ENCODE data around the gene ANXA11. TPM values are rescaled to one million over a fixed set of nuclear protein-coding genes. Genes with fewer than 3 reads are reported as not detected.
"Not testable (repeated sequence)": the region's sequence is repeated elsewhere in the genome, so short reads cannot be mapped to it uniquely, and the experiment has no call there.

The ANXA11 gene
- total RNA-seq, 6 donors from 2014 or later = 108 to 327 (median 194) TPM

DNA sequence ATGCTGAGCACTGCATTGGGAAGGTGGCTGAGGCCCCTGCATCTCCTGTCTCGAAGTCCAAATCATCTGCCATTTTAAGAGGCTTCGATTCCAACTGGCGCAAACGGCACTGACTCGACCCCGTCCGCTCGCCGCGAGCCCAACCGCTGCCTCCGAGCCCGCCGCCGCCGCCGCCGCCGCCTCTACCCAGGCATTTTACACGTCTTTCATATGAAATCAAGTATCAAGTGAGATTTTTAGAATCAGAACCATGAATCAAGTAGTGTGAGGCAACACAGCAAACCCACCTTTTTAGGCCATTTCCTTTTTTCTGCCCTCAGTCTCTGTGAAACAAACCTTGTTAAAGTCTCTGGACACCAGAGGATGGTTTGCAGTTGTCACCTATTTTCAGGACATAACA, 42.3 kb upstream of the ANXA11 start:
- H3K4me3 ChIP-seq; H3K27me3 ChIP-seq; H3K27ac ChIP-seq; H3K4me1 ChIP-seq; ATAC-seq (ENCODE audit: low FRiP score in 2 of 2); H3K9me3 ChIP-seq; DNase-seq; H3K36me3 ChIP-seq: not testable (repeated sequence)
- WGBS, 2 donors = 29 to 95% methylated on average over 1 to 14 of the region's 20 CpGs

- DNase-seq; ATAC-seq (ENCODE audit: low FRiP score in 2 of 2); H3K27ac ChIP-seq; H3K4me1 ChIP-seq; H3K4me3 ChIP-seq; H3K36me3 ChIP-seq; H3K27me3 ChIP-seq; H3K9me3 ChIP-seq: not testable (repeated sequence)
- 79 to 84% methylated on average over 3 of the region's 3 CpGs for WGBS, 2 donors
These were observed 39.0 kb upstream of the ANXA11 start for GRCh38 chr10:80244371-80244770.

DNA sequence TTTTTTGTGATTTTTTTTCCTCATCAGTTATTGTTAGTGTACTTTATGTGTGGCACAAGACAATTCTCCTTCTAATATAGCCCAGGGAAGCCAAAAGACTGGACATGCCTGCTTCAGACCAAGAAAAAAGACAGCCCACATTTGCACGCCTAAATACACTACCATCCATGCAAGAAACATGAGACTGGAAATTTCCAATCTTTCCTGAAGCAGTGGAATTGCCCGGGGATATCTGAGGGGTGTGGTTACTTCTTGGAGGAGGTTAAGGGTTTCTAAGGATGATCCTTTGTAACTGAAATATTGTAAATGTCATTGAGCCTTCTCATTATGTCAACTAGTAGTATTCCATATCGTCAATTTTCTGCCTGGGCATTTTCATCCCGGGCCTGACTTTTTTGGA, 37.0 kb upstream of the ANXA11 start:
- not testable (repeated sequence) for H3K4me3 ChIP-seq; H3K36me3 ChIP-seq; DNase-seq; H3K27ac ChIP-seq; H3K27me3 ChIP-seq; H3K4me1 ChIP-seq; ATAC-seq (ENCODE audit: low FRiP score in 2 of 2); H3K9me3 ChIP-seq
- WGBS, 2 donors = 71 to 75% methylated on average over 1 to 4 of the region's 4 CpGs

DNA sequence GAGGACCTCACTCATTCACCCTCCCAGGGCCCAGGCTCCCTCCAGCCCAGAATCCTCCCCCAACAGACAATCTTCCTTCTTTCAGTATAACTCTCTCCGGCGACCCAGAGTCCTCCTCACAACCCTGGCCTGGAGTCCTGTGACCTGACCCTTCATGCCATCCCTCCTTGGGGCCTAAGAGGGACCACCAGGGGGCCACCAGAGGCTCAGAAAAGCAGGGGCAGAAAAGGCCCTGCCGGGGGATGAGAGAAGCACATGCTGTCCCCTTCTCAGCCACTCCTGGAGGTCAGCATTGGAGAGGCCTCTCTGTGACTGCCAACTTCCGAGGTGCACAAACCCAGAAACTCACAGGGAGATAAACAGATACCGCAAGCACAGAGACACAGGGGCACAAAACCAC, 31.1 kb upstream of the ANXA11 start:
- not testable (repeated sequence) for H3K4me1 ChIP-seq, H3K27me3 ChIP-seq, DNase-seq, H3K36me3 ChIP-seq, H3K4me3 ChIP-seq, H3K9me3 ChIP-seq, H3K27ac ChIP-seq
- peak in 1 of 2 donors; percentile 32 for ATAC-seq (ENCODE audit: low FRiP score in 2 of 2)
- WGBS, 2 donors = no CpG with 5 or more reads among the region's 5 CpGs

- peak in 1 of 2 donors; percentile 22 for ATAC-seq (ENCODE audit: low FRiP score in 2 of 2)
- DNase-seq, H3K27ac ChIP-seq, H3K36me3 ChIP-seq, H3K27me3 ChIP-seq, H3K4me3 ChIP-seq, H3K9me3 ChIP-seq, H3K4me1 ChIP-seq: not testable (repeated sequence)
- WGBS, 2 donors = 76 to 79% methylated on average over 11 of the region's 11 CpGs
These were observed 29.2 kb upstream of the ANXA11 start for GRCh38 chr10:80234331-80235235.

DNA sequence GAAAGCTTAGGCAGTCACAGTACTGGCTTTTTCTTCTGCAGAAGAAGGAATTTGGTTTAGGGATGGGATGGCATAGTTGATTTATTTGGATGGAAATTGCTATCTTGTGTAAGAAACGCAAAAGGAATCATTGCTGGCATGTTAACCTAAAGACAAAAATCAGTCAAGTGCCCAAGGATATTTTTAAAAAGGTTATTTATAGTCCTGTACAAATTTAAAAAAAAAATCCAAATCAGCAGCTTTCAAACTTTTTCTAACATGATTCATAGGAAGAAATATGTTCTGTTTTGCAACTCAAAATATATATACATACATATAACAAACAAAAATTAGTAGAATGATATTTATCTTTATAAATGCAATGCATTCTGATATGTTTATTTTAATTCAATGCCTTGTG, 28.5 kb upstream of the ANXA11 start:
- WGBS, 2 donors = 53 to 68% methylated on average over 1 of the region's 1 CpG
- H3K27ac ChIP-seq; H3K27me3 ChIP-seq; DNase-seq; ATAC-seq (ENCODE audit: low FRiP score in 2 of 2); H3K36me3 ChIP-seq; H3K9me3 ChIP-seq; H3K4me1 ChIP-seq; H3K4me3 ChIP-seq: not testable (repeated sequence)

DNA sequence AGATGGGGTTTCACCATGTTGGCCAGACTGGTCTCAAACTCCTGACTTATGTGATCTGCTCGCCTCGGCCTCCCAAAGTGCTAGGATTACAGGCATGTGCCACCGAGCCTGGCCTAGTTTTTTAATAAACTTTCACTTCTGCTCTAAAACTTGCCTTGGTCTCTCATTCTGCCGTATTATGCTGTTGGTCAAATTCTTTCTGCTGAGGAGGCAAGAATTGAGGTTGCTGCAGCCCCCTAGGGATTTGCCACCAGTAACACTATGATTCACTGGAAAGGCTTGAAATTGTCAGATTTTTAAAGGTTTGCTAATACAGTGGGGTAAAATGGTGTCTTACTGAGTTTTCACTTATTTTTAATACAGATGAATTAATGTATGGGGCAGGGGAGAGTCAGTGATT, 21.4 kb upstream of the ANXA11 start:
- 85 to 87% methylated on average over 4 of the region's 4 CpGs for WGBS, 2 donors
- H3K27ac ChIP-seq, H3K4me1 ChIP-seq, H3K9me3 ChIP-seq, H3K4me3 ChIP-seq, H3K27me3 ChIP-seq, H3K36me3 ChIP-seq, DNase-seq: not testable (repeated sequence)
- peak in 1 of 2 donors; percentile 71 for ATAC-seq (ENCODE audit: low FRiP score in 2 of 2)

GRCh38 chr10:80223031-80223419, 17.7 kb upstream of the ANXA11 start:
- H3K9me3 ChIP-seq; H3K4me1 ChIP-seq; H3K27me3 ChIP-seq; H3K4me3 ChIP-seq; ATAC-seq (ENCODE audit: low FRiP score in 2 of 2); H3K36me3 ChIP-seq; H3K27ac ChIP-seq; DNase-seq: not testable (repeated sequence)
- WGBS, 2 donors = no CpG with 5 or more reads among the region's 5 CpGs

DNA sequence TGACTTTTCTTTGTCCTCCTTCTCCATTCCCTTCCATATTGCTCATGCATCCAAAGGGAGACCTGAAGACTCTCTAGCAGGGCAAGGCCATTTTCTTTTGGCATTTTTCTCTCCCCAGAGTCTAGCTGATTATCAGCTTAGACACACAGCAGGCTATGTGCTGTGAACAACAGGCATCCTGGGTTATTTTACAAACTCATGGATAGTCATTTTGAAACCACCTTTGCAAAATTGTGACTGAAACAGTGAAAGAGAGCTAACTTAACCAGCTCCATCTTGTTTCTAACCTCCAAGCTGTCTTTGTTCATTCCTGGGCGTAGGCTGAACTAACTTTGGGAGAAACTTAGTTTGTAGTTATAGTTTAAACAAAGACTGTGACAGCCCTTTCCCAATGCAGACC, 13.5 kb upstream of the ANXA11 start:
- H3K4me3 ChIP-seq; H3K36me3 ChIP-seq; H3K9me3 ChIP-seq; DNase-seq; H3K27ac ChIP-seq; ATAC-seq (ENCODE audit: low FRiP score in 2 of 2); H3K4me1 ChIP-seq; H3K27me3 ChIP-seq: not testable (repeated sequence)
- WGBS, 2 donors = 94 to 100% methylated on average over 1 of the region's 1 CpG

GRCh38 chr10:80214368-80214982, 9.1 kb upstream of the ANXA11 start:
- not testable (repeated sequence) for H3K36me3 ChIP-seq; H3K9me3 ChIP-seq; ATAC-seq (ENCODE audit: low FRiP score in 2 of 2); DNase-seq; H3K27ac ChIP-seq; H3K27me3 ChIP-seq; H3K4me3 ChIP-seq; H3K4me1 ChIP-seq
- 78 to 90% methylated on average over 5 of the region's 5 CpGs for WGBS, 2 donors

- H3K4me1 ChIP-seq; DNase-seq; ATAC-seq (ENCODE audit: low FRiP score in 2 of 2); H3K27me3 ChIP-seq; H3K4me3 ChIP-seq; H3K36me3 ChIP-seq; H3K9me3 ChIP-seq; H3K27ac ChIP-seq: not testable (repeated sequence)
- WGBS, 2 donors = 62 to 74% methylated on average over 3 to 4 of the region's 4 CpGs
These were observed 7.3 kb upstream of the ANXA11 start for GRCh38 chr10:80212535-80213115.

Measured in upper lobe of left lung (tissue), 6 donors.